ENCODE results near the gene NELFE. TPM values are rescaled to one million over a fixed set of nuclear protein-coding genes. Genes with fewer than 3 reads are reported as not detected.

NELFE gene
- total and polyA plus RNA-seq, 2 experiments from 2014 or later = 70.1 to 78.7 TPM

DNA sequence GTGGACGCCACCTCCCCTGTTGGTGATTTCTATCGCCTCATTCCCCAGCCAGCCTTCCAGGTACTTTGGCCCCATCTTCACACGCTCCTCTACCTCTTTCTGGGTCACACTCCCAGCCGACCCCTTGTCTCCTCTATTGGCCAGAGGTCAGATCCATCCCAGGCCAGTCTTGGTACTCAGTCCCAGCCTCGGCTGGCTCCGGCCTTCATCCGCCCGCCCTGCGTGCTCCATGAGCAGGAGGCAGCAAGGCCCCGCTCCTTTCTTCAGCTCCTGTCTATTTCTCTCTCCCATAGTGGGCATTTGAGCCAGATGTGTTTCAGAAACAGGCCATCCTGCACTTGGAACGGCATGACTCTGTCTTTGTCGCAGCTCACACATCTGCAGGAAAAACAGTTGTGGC lies 2.8 kb upstream of the NELFE start:
- H3K36me3 ChIP-seq (replicated peaks; ENCODE audit: insufficient read depth, low read depth) = no peaks in the 10 kb centered on the region
- H3K27me3 ChIP-seq = no peaks in the 10 kb centered on the region
- no peak overlapping the region for H3K4me3 ChIP-seq
- H3K9me3 ChIP-seq (ENCODE audit: low read depth) = no peaks in the 10 kb centered on the region
- no peaks in the 10 kb centered on the region for H3K9me2 ChIP-seq (replicated peaks; ENCODE audit: insufficient read depth)
- peaks cover 11% of the 10 kb centered on the region for H3K4me1 ChIP-seq (ENCODE audit: insufficient read depth)
- H2AFZ ChIP-seq = no peak overlapping the region
- H3K79me2 ChIP-seq = peaks cover 38% of the 10 kb centered on the region
- H4K20me1 ChIP-seq (ENCODE audit: insufficient read depth, poor library complexity, severe bottlenecking) = no peaks in the 10 kb centered on the region
- no peak overlapping the region for H3K27ac ChIP-seq
- no peak overlapping the region for H3K4me2 ChIP-seq
- WGBS (ENCODE audit: low lambda C conversion rate, missing lambda C conversion rate) = 98% methylated on average over 12 of the region's 12 CpGs
- no peak for DNase-seq (ENCODE audit: low spot score)
- TF ChIP-seq, protein P1, sequence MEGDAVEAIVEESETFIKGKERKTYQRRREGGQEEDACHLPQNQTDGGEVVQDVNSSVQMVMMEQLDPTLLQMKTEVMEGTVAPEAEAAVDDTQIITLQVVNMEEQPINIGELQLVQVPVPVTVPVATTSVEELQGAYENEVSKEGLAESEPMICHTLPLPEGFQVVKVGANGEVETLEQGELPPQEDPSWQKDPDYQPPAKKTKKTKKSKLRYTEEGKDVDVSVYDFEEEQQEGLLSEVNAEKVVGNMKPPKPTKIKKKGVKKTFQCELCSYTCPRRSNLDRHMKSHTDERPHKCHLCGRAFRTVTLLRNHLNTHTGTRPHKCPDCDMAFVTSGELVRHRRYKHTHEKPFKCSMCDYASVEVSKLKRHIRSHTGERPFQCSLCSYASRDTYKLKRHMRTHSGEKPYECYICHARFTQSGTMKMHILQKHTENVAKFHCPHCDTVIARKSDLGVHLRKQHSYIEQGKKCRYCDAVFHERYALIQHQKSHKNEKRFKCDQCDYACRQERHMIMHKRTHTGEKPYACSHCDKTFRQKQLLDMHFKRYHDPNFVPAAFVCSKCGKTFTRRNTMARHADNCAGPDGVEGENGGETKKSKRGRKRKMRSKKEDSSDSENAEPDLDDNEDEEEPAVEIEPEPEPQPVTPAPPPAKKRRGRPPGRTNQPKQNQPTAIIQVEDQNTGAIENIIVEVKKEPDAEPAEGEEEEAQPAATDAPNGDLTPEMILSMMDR (IDR thresholded peaks at IDR 0.05; ENCODE audit: poor library complexity) = no peak
- no peak for TF ChIP-seq EZH2 (IDR thresholded peaks at IDR 0.05; ENCODE audit: borderline replicate concordance)
- no peak for TF ChIP-seq EZH2phosphoT487 (IDR thresholded peaks at IDR 0.05; ENCODE audit: low read depth, severe bottlenecking, unreplicated experiment)

DNA sequence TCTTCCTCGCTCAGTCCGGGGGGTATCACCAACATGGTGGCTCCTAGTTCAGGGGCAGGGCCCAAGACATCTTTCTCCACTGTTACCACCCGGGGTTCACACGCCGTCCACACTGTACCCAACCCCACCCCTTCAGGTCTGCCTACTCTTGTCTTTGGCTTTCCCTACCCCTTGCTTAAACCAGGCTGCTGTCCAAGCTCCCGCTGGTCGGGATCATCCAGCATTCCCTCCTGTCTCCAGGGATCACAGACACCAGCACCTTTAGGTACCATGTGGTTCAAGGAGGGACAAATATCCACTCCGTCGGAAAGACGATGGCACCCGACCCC lies 395 bp downstream of the NELFE start:
- H3K27ac ChIP-seq = peak overlapping the region; percentile 91
- H2AFZ ChIP-seq = peak overlapping the region; percentile 79
- H4K20me1 ChIP-seq (ENCODE audit: insufficient read depth, poor library complexity, severe bottlenecking) = no peaks in the 10 kb centered on the region
- TF ChIP-seq, protein P1 (IDR thresholded peaks at IDR 0.05; ENCODE audit: poor library complexity) = no peak
- TF ChIP-seq EZH2 (IDR thresholded peaks at IDR 0.05; ENCODE audit: borderline replicate concordance) (no peak), EZH2phosphoT487 (IDR thresholded peaks at IDR 0.05; ENCODE audit: low read depth, severe bottlenecking, unreplicated experiment) (no peak)
- WGBS (ENCODE audit: low lambda C conversion rate, missing lambda C conversion rate) = 13% methylated on average over 11 of the region's 11 CpGs
- no peaks in the 10 kb centered on the region for H3K27me3 ChIP-seq
- DNase-seq (ENCODE audit: low spot score) = no peak
- no peaks in the 10 kb centered on the region for H3K9me2 ChIP-seq (replicated peaks; ENCODE audit: insufficient read depth)
- H3K4me2 ChIP-seq = peak overlapping the region; percentile 98
- peaks cover 11% of the 10 kb centered on the region for H3K4me1 ChIP-seq (ENCODE audit: insufficient read depth)
- no peaks in the 10 kb centered on the region for H3K36me3 ChIP-seq (replicated peaks; ENCODE audit: insufficient read depth, low read depth)
- peak overlapping the region; percentile 85 for H3K4me3 ChIP-seq
- peaks cover 38% of the 10 kb centered on the region for H3K79me2 ChIP-seq
- no peaks in the 10 kb centered on the region for H3K9me3 ChIP-seq (ENCODE audit: low read depth)

DNA sequence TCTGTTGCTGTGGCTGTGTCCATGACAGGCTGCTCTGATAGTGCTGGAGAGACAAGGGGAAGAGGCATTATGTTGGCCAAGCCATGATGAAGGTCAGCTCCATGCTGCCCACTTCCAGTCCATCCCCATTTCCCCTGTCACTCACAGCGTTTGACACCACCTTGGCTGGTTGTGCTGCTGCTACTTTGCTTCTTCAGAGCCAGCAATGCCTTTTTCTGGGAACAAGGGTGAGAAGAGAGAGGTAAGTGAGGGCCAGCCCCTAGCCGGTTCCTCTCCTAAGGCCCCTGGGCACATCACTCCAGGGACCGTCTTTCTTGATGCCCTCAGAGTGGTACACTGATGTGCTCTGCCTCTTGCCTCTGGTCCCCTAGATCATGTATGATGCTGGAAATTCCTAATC lies 2.0 kb downstream of the NELFE start:
- Histone ChIP-seq H3K36me3 (replicated peaks; ENCODE audit: insufficient read depth, low read depth) (no peaks in the 10 kb centered on the region), H3K27ac (no peak overlapping the region), H3K27me3 (no peaks in the 10 kb centered on the region), H3K4me2 (no peak overlapping the region), H2AFZ (no peak overlapping the region), H3K4me3 (no peak overlapping the region), H3K4me1 (ENCODE audit: insufficient read depth) (peaks cover 11% of the 10 kb centered on the region), H4K20me1 (ENCODE audit: insufficient read depth, poor library complexity, severe bottlenecking) (no peaks in the 10 kb centered on the region), H3K9me3 (ENCODE audit: low read depth) (no peaks in the 10 kb centered on the region), H3K9me2 (replicated peaks; ENCODE audit: insufficient read depth) (no peaks in the 10 kb centered on the region), H3K79me2 (peaks cover 38% of the 10 kb centered on the region)
- no peak for DNase-seq (ENCODE audit: low spot score)
- WGBS (ENCODE audit: low lambda C conversion rate, missing lambda C conversion rate) = 94% methylated on average over 3 of the region's 3 CpGs
- TF ChIP-seq EZH2 (IDR thresholded peaks at IDR 0.05; ENCODE audit: borderline replicate concordance) (no peak), EZH2phosphoT487 (IDR thresholded peaks at IDR 0.05; ENCODE audit: low read depth, severe bottlenecking, unreplicated experiment) (no peak)
- TF ChIP-seq, protein P1 (IDR thresholded peaks at IDR 0.05; ENCODE audit: poor library complexity) = no peak

DNA sequence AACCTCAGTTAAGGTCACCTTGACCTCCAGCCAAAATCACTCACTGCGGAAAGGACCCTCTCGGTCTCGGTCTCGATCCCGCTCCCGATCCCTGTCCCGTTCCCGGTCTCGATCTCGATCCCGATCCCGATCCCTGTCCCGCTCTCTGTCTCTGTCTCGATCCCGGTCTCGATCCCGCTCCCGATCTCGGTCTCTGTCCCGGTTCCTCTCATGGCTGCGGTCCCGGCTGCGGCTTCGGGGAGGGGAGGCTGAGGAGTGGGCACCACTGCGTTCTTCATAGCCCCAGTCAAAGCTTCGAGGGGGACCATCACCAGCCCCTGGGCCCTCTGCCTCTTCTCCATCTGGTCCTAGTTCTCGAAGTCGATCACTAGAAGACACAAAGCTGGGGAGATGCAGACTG lies 4.3 kb downstream of the NELFE start:
- Histone ChIP-seq H3K9me2 (replicated peaks; ENCODE audit: insufficient read depth) (no peaks in the 10 kb centered on the region), H3K79me2 (peaks cover 23% of the 10 kb centered on the region), H3K27me3 (no peaks in the 10 kb centered on the region), H3K4me2 (no peak overlapping the region), H3K36me3 (replicated peaks; ENCODE audit: insufficient read depth, low read depth) (no peaks in the 10 kb centered on the region), H3K9me3 (ENCODE audit: low read depth) (no peaks in the 10 kb centered on the region), H3K4me1 (ENCODE audit: insufficient read depth) (peaks cover 6% of the 10 kb centered on the region), H3K4me3 (no peak overlapping the region), H4K20me1 (ENCODE audit: insufficient read depth, poor library complexity, severe bottlenecking) (no peaks in the 10 kb centered on the region), H3K27ac (no peak overlapping the region), H2AFZ (no peak overlapping the region)
- TF ChIP-seq, protein P1 (IDR thresholded peaks at IDR 0.05; ENCODE audit: poor library complexity) = no peak
- TF ChIP-seq EZH2 (IDR thresholded peaks at IDR 0.05; ENCODE audit: borderline replicate concordance) (no peak), EZH2phosphoT487 (IDR thresholded peaks at IDR 0.05; ENCODE audit: low read depth, severe bottlenecking, unreplicated experiment) (no peak)
- WGBS (ENCODE audit: low lambda C conversion rate, missing lambda C conversion rate) = over 99% methylated on average over 28 of the region's 28 CpGs
- DNase-seq (ENCODE audit: low spot score) = no peak
